ENCODE measurements around the gene SCN5A.

DNA sequence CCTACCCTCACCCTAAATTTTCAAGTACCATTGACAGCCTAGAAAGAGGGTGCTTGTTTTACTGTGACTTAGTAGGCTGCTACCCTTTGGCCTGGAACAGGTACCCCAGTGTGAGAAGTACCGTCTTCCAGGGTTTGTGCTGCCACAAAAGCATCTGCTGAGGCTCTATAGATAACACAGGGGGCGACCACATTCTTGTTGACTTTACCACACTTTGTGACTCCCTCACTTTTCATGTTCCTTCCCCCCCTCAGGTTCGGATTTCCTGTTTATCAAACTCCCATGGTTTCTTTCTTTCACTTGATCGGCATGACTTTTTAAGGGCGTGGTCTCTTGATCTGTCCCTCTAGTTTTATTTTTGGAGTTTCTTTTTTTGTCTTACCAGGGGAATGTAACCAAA lies 129.8 kb downstream of the SCN5A start:
- TF ChIP-seq NFRKB (IDR thresholded peaks at IDR 0.05) (no peak), CTBP1 (IDR thresholded peaks at IDR 0.05; ENCODE audit: borderline replicate concordance) (no peak), FOXK2 (IDR thresholded peaks at IDR 0.05) (no peak), TARDBP (IDR thresholded peaks at IDR 0.05) (no peak)
- TF ChIP-seq, protein P1, sequence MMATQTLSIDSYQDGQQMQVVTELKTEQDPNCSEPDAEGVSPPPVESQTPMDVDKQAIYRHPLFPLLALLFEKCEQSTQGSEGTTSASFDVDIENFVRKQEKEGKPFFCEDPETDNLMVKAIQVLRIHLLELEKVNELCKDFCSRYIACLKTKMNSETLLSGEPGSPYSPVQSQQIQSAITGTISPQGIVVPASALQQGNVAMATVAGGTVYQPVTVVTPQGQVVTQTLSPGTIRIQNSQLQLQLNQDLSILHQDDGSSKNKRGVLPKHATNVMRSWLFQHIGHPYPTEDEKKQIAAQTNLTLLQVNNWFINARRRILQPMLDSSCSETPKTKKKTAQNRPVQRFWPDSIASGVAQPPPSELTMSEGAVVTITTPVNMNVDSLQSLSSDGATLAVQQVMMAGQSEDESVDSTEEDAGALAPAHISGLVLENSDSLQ (IDR thresholded peaks at IDR 0.05): no peak

All from HEK293T (cell line).